Neural cell (in vitro differentiated cells): Measurements from ENCODE around the gene ICA1. TPM values are rescaled to one million over a fixed set of nuclear protein-coding genes. Genes with fewer than 3 reads are reported as not detected.

Source experiments
- H2AFZ ChIP-seq: fragments of 200-600, 300-800 bp; sonication (generic), shearing (Covaris generic); 2 replicates; pipeline ENCODE4 v1.6.0; 2014; ENCODE audit warnings: low read depth, mild to moderate bottlenecking, antibody characterized with exemption, low read length, moderate library complexity
- H3F3A ChIP-seq: fragments of 200-600 bp; shearing (Covaris generic); 2 replicates; pipeline ENCODE4 v1.6.1; 2016; ENCODE audit warnings: mild to moderate bottlenecking, moderate library complexity, mixed read lengths, antibody characterized with exemption, low read length; ENCODE audit not compliant: insufficient read depth, poor library complexity, severe bottlenecking
- H3K27ac ChIP-seq: fragments of 200-600, 300-800 bp; sonication (generic), shearing (Covaris generic); 2 replicates; pipeline ENCODE4 v1.5.1; 2014; ENCODE audit warnings: mild to moderate bottlenecking, low read length, moderate library complexity
- H3K27me3 ChIP-seq: fragments of 300-800, 200-600 bp; sonication (generic), shearing (Covaris generic); 2 replicates; pipeline ENCODE4 v1.6.0; 2014; ENCODE audit warnings: mild to moderate bottlenecking, low read depth, low read length, moderate library complexity; ENCODE audit not compliant: insufficient read depth
- H3K36me3 ChIP-seq: fragments of 300-800, 200-600 bp; sonication (generic), shearing (Covaris generic); 2 replicates; pipeline ENCODE4 v1.5.1; 2014; ENCODE audit warnings: mild to moderate bottlenecking, antibody characterized with exemption, low read length, moderate library complexity; ENCODE audit not compliant: insufficient read depth
- H3K4me2 ChIP-seq: fragments of 300-800, 200-600 bp; sonication (generic), shearing (Covaris generic); 2 replicates; pipeline ENCODE4 v1.6.0; 2014; ENCODE audit warnings: mild to moderate bottlenecking, low read length
- H3K4me3 ChIP-seq: fragments of 300-800, 200-600 bp; sonication (generic), shearing (Covaris generic); 2 replicates; pipeline ENCODE4 v1.5.1; 2014; ENCODE audit warnings: mild to moderate bottlenecking, low read length, moderate library complexity
- H3K79me2 ChIP-seq: fragments of 200-600 bp; shearing (Covaris generic); replicated peaks from 2 replicates; pipeline ENCODE4 v1.6.0; 2014; ENCODE audit warnings: mild to moderate bottlenecking, low read length, moderate library complexity; ENCODE audit not compliant: insufficient read depth
- H3K9ac ChIP-seq: fragments of 300-800, 200-600 bp; sonication (generic), shearing (Covaris generic); 2 replicates; pipeline ENCODE4 v1.6.1; 2016; ENCODE audit warnings: mild to moderate bottlenecking, low read length, mixed read lengths
- H3K9me2 ChIP-seq: fragments of 200-600 bp; shearing (Covaris generic); 2 replicates; pipeline ENCODE4 v1.6.1; 2016; ENCODE audit warnings: mild to moderate bottlenecking, low read length, mixed read lengths; ENCODE audit not compliant: insufficient read depth
- H3K9me3 ChIP-seq: fragments of 200-600, 300-800 bp; sonication (generic), shearing (Covaris generic); 2 replicates; pipeline ENCODE4 v1.6.1; 2016; ENCODE audit warnings: mild to moderate bottlenecking, mixed run types, low read length, moderate library complexity, mixed read lengths
- H4K20me1 ChIP-seq: fragments of 200-600 bp; shearing (Covaris generic); 2 replicates; pipeline ENCODE4 v1.6.1; 2016; ENCODE audit warnings: mild to moderate bottlenecking, mixed run types; ENCODE audit not compliant: insufficient read depth
- EP300 ChIP-seq: fragments of 450-650 bp; conservative IDR thresholded peaks from 2 replicates; pipeline ENCODE4 v1.6.1; 2014; ENCODE audit warnings: antibody characterized with exemption, mild to moderate bottlenecking, moderate library complexity; ENCODE audit not compliant: poor library complexity, severe bottlenecking
- EZH2 ChIP-seq: fragments of 200-600, 300-800 bp; shearing (Covaris generic), sonication (generic); IDR thresholded peaks from 2 replicates; pipeline ENCODE4 v1.6.1; 2014; ENCODE audit warnings: antibody characterized with exemption, low read length, borderline replicate concordance, mild to moderate bottlenecking; ENCODE audit not compliant: insufficient read depth, poor library complexity, severe bottlenecking
- MXI1 ChIP-seq: fragments of 450-650 bp; conservative IDR thresholded peaks from 2 replicates; pipeline ENCODE4 v1.6.1; 2014; ENCODE audit warnings: antibody characterized with exemption, mild to moderate bottlenecking; ENCODE audit not compliant: poor library complexity, severe bottlenecking
- POLR2AphosphoS5 ChIP-seq: IDR thresholded peaks from 2 replicates; pipeline ENCODE4 v1.6.1; 2012
- RAD21 ChIP-seq: fragments of 450-650 bp; conservative IDR thresholded peaks from 2 replicates; pipeline ENCODE4 v1.6.1; 2014; ENCODE audit warnings: antibody characterized with exemption, mild to moderate bottlenecking, moderate library complexity
- SMC3 ChIP-seq: fragments of 450-650 bp; conservative IDR thresholded peaks from 2 replicates; pipeline ENCODE4 v1.6.1; 2014; ENCODE audit warnings: antibody characterized with exemption, mild to moderate bottlenecking, moderate library complexity; ENCODE audit not compliant: poor library complexity
- TAF1 ChIP-seq: IDR thresholded peaks from 2 replicates; pipeline ENCODE4 v1.6.1; 2012; ENCODE audit warnings: low read depth
- polyA plus RNA-seq: library from polyadenylated mRNA; depleted of rRNA; stranded (reverse); fragments of >200 nt; gene quantifications from 2 replicates; pipeline ENCODE4 v1.2.3, GENCODE V29; 2014
- TF ChIP-seq, protein P1 (sequence below): IDR thresholded peaks from 2 replicates; pipeline ENCODE4 v1.6.1; 2012; ENCODE audit warnings: borderline replicate concordance
- TF ChIP-seq, protein P2 (sequence below): fragments of 450-650 bp; IDR thresholded peaks from 2 replicates; pipeline ENCODE4 v1.5.1; 2014; ENCODE audit warnings: antibody characterized with exemption, mild to moderate bottlenecking, moderate library complexity; ENCODE audit not compliant: poor library complexity, severe bottlenecking

Gene ICA1
- polyA plus RNA-seq, 1 donor from 2014 or later, result 18.6 TPM

DNA sequence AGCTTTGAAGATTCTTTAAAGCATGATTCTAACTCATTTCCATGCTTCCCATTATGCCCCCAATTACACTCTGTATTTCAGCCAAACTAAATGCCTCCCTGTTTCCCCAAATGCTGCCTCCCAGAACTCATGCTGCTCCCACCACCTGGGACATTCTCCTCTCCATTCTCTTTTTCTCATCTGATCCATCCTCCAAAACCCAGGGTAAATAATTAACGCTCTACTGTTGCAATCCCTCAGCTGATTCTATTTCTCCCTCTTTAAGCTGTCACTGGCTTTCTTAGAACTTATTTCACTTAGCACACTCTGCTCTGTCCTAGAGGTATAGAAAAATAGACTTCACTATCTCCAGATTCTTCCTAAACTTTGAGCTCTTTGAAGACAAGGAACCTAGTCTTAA is 104.7 kb downstream of the ICA1 start:
- no peak for TF ChIP-seq RAD21
- no peak for TF ChIP-seq MXI1
- TF ChIP-seq POLR2AphosphoS5, result no peak
- Histone ChIP-seq H4K20me1 (no peaks in the 10 kb centered on the region), H3F3A (no peaks in the 10 kb centered on the region), H3K9me2 (no peaks in the 10 kb centered on the region), H2AFZ (no peak overlapping the region), H3K36me3 (no peaks in the 10 kb centered on the region), H3K4me3 (no peak overlapping the region), H3K27ac (no peak overlapping the region), H3K79me2 (no peaks in the 10 kb centered on the region), H3K9ac (no peak overlapping the region), H3K9me3 (no peaks in the 10 kb centered on the region), H3K27me3 (no peaks in the 10 kb centered on the region), H3K4me2 (no peak overlapping the region)

DNA sequence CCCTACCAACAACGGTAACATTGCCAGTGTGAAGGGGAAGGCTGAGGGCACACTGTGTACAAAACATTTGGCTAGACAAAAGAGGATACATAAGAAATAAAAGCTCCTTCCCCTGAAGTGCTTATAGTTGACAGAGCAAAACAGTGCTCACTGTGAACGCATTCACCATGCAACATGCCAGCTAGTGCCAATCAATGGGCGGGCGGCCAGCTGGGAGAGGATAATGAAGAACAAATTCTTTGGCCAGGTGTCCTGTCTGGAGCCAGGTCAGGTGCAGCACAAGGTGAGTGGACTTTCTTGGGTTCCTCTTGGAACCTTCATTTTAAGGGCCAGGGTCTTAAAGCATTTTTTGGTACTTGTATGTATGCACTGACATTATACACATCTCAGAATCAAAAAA is 106.1 kb downstream of the ICA1 start:
- H3K9me3 ChIP-seq, result no peaks in the 10 kb centered on the region
- no peak for TF ChIP-seq EZH2
- no peak for TF ChIP-seq EP300
- TF ChIP-seq MXI1, result no peak
- TF ChIP-seq, protein P1, sequence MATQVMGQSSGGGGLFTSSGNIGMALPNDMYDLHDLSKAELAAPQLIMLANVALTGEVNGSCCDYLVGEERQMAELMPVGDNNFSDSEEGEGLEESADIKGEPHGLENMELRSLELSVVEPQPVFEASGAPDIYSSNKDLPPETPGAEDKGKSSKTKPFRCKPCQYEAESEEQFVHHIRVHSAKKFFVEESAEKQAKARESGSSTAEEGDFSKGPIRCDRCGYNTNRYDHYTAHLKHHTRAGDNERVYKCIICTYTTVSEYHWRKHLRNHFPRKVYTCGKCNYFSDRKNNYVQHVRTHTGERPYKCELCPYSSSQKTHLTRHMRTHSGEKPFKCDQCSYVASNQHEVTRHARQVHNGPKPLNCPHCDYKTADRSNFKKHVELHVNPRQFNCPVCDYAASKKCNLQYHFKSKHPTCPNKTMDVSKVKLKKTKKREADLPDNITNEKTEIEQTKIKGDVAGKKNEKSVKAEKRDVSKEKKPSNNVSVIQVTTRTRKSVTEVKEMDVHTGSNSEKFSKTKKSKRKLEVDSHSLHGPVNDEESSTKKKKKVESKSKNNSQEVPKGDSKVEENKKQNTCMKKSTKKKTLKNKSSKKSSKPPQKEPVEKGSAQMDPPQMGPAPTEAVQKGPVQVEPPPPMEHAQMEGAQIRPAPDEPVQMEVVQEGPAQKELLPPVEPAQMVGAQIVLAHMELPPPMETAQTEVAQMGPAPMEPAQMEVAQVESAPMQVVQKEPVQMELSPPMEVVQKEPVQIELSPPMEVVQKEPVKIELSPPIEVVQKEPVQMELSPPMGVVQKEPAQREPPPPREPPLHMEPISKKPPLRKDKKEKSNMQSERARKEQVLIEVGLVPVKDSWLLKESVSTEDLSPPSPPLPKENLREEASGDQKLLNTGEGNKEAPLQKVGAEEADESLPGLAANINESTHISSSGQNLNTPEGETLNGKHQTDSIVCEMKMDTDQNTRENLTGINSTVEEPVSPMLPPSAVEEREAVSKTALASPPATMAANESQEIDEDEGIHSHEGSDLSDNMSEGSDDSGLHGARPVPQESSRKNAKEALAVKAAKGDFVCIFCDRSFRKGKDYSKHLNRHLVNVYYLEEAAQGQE, result no peak
- TF ChIP-seq TAF1, result no peak
- no peak for TF ChIP-seq POLR2AphosphoS5
- no peak for TF ChIP-seq SMC3
- TF ChIP-seq RAD21, result no peak
- TF ChIP-seq, protein P2, sequence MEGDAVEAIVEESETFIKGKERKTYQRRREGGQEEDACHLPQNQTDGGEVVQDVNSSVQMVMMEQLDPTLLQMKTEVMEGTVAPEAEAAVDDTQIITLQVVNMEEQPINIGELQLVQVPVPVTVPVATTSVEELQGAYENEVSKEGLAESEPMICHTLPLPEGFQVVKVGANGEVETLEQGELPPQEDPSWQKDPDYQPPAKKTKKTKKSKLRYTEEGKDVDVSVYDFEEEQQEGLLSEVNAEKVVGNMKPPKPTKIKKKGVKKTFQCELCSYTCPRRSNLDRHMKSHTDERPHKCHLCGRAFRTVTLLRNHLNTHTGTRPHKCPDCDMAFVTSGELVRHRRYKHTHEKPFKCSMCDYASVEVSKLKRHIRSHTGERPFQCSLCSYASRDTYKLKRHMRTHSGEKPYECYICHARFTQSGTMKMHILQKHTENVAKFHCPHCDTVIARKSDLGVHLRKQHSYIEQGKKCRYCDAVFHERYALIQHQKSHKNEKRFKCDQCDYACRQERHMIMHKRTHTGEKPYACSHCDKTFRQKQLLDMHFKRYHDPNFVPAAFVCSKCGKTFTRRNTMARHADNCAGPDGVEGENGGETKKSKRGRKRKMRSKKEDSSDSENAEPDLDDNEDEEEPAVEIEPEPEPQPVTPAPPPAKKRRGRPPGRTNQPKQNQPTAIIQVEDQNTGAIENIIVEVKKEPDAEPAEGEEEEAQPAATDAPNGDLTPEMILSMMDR, result no peak
- H3K27ac ChIP-seq, result no peak overlapping the region
- no peaks in the 10 kb centered on the region for H3K9me2 ChIP-seq
- H3K4me2 ChIP-seq, result no peak overlapping the region
- no peak overlapping the region for H2AFZ ChIP-seq
- H3K9ac ChIP-seq, result no peak overlapping the region
- no peak overlapping the region for H3K4me3 ChIP-seq
- no peaks in the 10 kb centered on the region for H3K79me2 ChIP-seq
- no peaks in the 10 kb centered on the region for H4K20me1 ChIP-seq
- H3K27me3 ChIP-seq, result no peaks in the 10 kb centered on the region
- no peaks in the 10 kb centered on the region for H3K36me3 ChIP-seq
- H3F3A ChIP-seq, result no peaks in the 10 kb centered on the region

DNA sequence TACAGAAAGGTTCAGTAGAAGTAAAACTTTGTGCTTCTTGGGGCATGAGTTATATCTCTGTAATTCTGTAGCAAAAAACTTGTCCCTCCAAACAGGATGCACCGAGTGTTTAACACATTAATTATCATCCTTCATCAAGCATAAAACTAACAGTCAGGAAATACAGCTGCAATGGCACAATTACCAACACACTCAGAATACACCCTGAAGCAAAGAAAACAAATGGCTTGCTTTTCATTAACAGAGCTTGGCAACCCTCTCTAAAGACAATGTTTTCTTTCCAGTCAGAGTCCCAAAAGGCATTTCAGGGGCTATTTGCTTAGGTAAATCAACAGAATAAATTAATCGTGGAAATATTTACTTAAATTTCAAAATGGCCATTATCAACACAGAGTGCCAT is 107.7 kb downstream of the ICA1 start:
- H3K27me3 ChIP-seq, result no peaks in the 10 kb centered on the region
- no peaks in the 10 kb centered on the region for H3K9me3 ChIP-seq
- H4K20me1 ChIP-seq, result no peaks in the 10 kb centered on the region
- H3K4me3 ChIP-seq, result no peak overlapping the region
- TF ChIP-seq, protein P2, result no peak
- no peak for TF ChIP-seq EZH2
- TF ChIP-seq RAD21, result no peak
- TF ChIP-seq SMC3, result no peak
- no peaks in the 10 kb centered on the region for H3K79me2 ChIP-seq
- H3K9ac ChIP-seq, result no peak overlapping the region
- H3K4me2 ChIP-seq, result no peak overlapping the region
- no peaks in the 10 kb centered on the region for H3F3A ChIP-seq
- no peaks in the 10 kb centered on the region for H3K36me3 ChIP-seq
- H3K9me2 ChIP-seq, result no peaks in the 10 kb centered on the region
- H2AFZ ChIP-seq, result no peak overlapping the region
- H3K27ac ChIP-seq, result no peak overlapping the region
